Liver (tissue), 9 donors: ENCODE data around the gene SMG6. TPM values are rescaled to one million over a fixed set of nuclear protein-coding genes. Genes with fewer than 3 reads are reported as not detected.

ENCODE experiments used
- DNase-seq: peaks from one replicate; pipeline ENCODE4 v3.0.0-alpha.2; 2017; ENCODE audit warnings: low spot score
- H3K27ac ChIP-seq, 2 donors: one replicate each; pipeline ENCODE4 v1.7.0; 2013; ENCODE audit warnings: inconsistent platforms in 2 of 2, low read length in 2 of 2, control low read depth in 1 of 2, low read depth in 1 of 2, mild to moderate bottlenecking in 1 of 2
- H3K27me3 ChIP-seq, 4 donors: one replicate each; pipeline versions ENCODE4 v1.6.1 to v1.7.0; 2013; ENCODE audit warnings: low read length in 3 of 4, inconsistent platforms in 1 of 4, mild to moderate bottlenecking in 1 of 4, moderate library complexity in 1 of 4; ENCODE audit not compliant: control insufficient read depth in 4 of 4, insufficient read depth in 4 of 4
- H3K36me3 ChIP-seq, 4 donors: one replicate each; pipeline versions ENCODE4 v1.6.1 to v1.7.0; 2013; ENCODE audit warnings: low read length in 3 of 4, mild to moderate bottlenecking in 3 of 4, low read depth in 1 of 4, moderate library complexity in 1 of 4; ENCODE audit not compliant: control insufficient read depth in 4 of 4, insufficient read depth in 3 of 4
- H3K4me1 ChIP-seq, 4 donors: one replicate each; pipeline versions ENCODE4 v1.6.1 to v1.7.0; 2013; ENCODE audit warnings: low read length in 3 of 4, mild to moderate bottlenecking in 3 of 4, moderate library complexity in 1 of 4; ENCODE audit not compliant: control insufficient read depth in 4 of 4, insufficient read depth in 4 of 4
- H3K4me3 ChIP-seq, 3 donors: one replicate each; pipeline versions ENCODE4 v1.6.1 to v1.7.0; 2013; ENCODE audit warnings: low read length in 3 of 3, control low read depth in 1 of 3, low read depth in 1 of 3, mild to moderate bottlenecking in 1 of 3
- H3K9ac ChIP-seq, 2 donors: one replicate each; pipeline ENCODE4 v1.7.0; 2013; ENCODE audit warnings: low read length in 2 of 2, mild to moderate bottlenecking in 2 of 2, moderate library complexity in 2 of 2, control low read depth in 1 of 2, low read depth in 1 of 2
- H3K9me3 ChIP-seq, 4 donors: one replicate each; pipeline versions ENCODE4 v1.6.1 to v1.7.0; 2013; ENCODE audit warnings: low read length in 3 of 4; ENCODE audit not compliant: control insufficient read depth in 4 of 4
- ATF3 ChIP-seq: IDR thresholded peaks from 2 replicates; pipeline ENCODE4 v1.6.1; 2016; ENCODE audit warnings: antibody characterized with exemption
- EGR1 ChIP-seq, 2 donors: IDR thresholded peaks; 2 replicates each; pipeline ENCODE4 v1.6.1; 2016 to 2018; ENCODE audit warnings: antibody characterized with exemption in 2 of 2, low read depth in 2 of 2
- FOXA1 ChIP-seq: IDR thresholded peaks from 2 replicates; pipeline ENCODE4 v1.6.1; 2016; ENCODE audit warnings: antibody characterized with exemption
- FOXA2 ChIP-seq: IDR thresholded peaks from 2 replicates; pipeline ENCODE4 v1.6.1; 2016; ENCODE audit warnings: antibody characterized with exemption
- GABPA ChIP-seq, 2 donors: IDR thresholded peaks in 1 of 2; conservative IDR thresholded peaks in 1 of 2; 2 replicates each; pipeline ENCODE4 v1.6.1; 2016; ENCODE audit warnings: antibody characterized with exemption in 2 of 2, mild to moderate bottlenecking in 1 of 2, moderate library complexity in 1 of 2
- HNF4A ChIP-seq, 2 donors: conservative IDR thresholded peaks; 2 replicates each; pipeline ENCODE4 v1.6.1; 2016; ENCODE audit warnings: antibody characterized with exemption in 2 of 2, mild to moderate bottlenecking in 2 of 2
- HNF4G ChIP-seq: IDR thresholded peaks from 2 replicates; pipeline ENCODE4 v1.6.1; 2016; ENCODE audit warnings: antibody characterized with exemption
- JUND ChIP-seq, 2 donors: IDR thresholded peaks; 2 replicates each; pipeline ENCODE4 v1.6.1; 2016; ENCODE audit warnings: antibody characterized with exemption in 2 of 2
- NR2F2 ChIP-seq: IDR thresholded peaks from 2 replicates; pipeline ENCODE4 v1.6.1; 2016; ENCODE audit warnings: antibody characterized with exemption
- RAD21 ChIP-seq, 2 donors: IDR thresholded peaks; 2 replicates each; pipeline ENCODE4 v1.6.1; 2016; ENCODE audit warnings: antibody characterized with exemption in 2 of 2, mild to moderate bottlenecking in 2 of 2
- REST ChIP-seq: IDR thresholded peaks from 2 replicates; pipeline ENCODE4 v1.6.1; 2016; ENCODE audit warnings: antibody characterized with exemption, mild to moderate bottlenecking
- RXRA ChIP-seq, 2 donors: IDR thresholded peaks; 2 replicates each; pipeline ENCODE4 v1.6.1; 2017 to 2018; ENCODE audit warnings: antibody characterized with exemption in 2 of 2, mild to moderate bottlenecking in 1 of 2
- SP1 ChIP-seq: IDR thresholded peaks from 2 replicates; pipeline ENCODE4 v1.6.1; 2018; ENCODE audit warnings: antibody characterized with exemption, mild to moderate bottlenecking
- TAF1 ChIP-seq: conservative IDR thresholded peaks from 2 replicates; pipeline ENCODE4 v1.6.1; 2016; ENCODE audit warnings: antibody characterized with exemption, mild to moderate bottlenecking
- YY1 ChIP-seq: IDR thresholded peaks from 2 replicates; pipeline ENCODE4 v1.6.1; 2016; ENCODE audit warnings: antibody characterized with exemption, mild to moderate bottlenecking
- ZBTB33 ChIP-seq: IDR thresholded peaks from 2 replicates; pipeline ENCODE4 v1.6.1; 2016; ENCODE audit warnings: antibody characterized with exemption
- WGBS: extraction: QIAGEN DNeasy Blood & Tissue Kit; methylation state at CpG from one replicate; pipeline ENCODE4 v1.1.7; 2013; 5-methylcytosine and 5-hydroxymethylcytosine counted together
- polyA plus RNA-seq, 2 donors: library from polyadenylated mRNA; stranded (reverse) in 1 of 2; unstranded in 1 of 2; fragments of 200-250 nt in 1 of 2; fragments of >200 nt in 1 of 2; fragmentation: Nextera tagmentation in 1 of 2; extraction: Ambion mirVana in 1 of 2; gene quantifications; one replicate each; pipeline versions ENCODE4 v1.2.1 to v1.2.3, GENCODE V29; 2013 to 2015
- total RNA-seq, 2 donors: library from RNA; depleted of rRNA; stranded (reverse); fragments of >200 nt; gene quantifications; one replicate each; pipeline ENCODE4 v1.2.3, GENCODE V29; 2014
- TF ChIP-seq, protein P1 (sequence below): IDR thresholded peaks from 2 replicates; pipeline ENCODE4 v1.6.1; 2016; ENCODE audit warnings: antibody characterized with exemption
- TF ChIP-seq, protein P2 (sequence below): fragments of 150-350 bp; IDR thresholded peaks from 2 replicates; pipeline ENCODE4 v1.5.1; 2017; ENCODE audit warnings: improper control_type of control experiment, low read depth, low read length; ENCODE audit not compliant: missing input control
- donor health status: healthy.
- donor health status: healthy.
- donor health status: healthy.
- donor health status: healthy.
- donor health status: healthy.

The SMG6 gene
- total and polyA plus RNA-seq, 4 donors, result 4.9 to 12.0 (median 8.2) TPM

GRCh38 chr17:2040219-2040827, 263.3 kb downstream of the SMG6 start:
- WGBS, result 94% methylated on average over 7 of the region's 7 CpGs
- Histone ChIP-seq H3K27me3 (no peaks in the 10 kb centered on the region), H3K27ac (no peak overlapping the region), H3K9ac (no peak overlapping the region), H3K4me1 (peaks cover 5 to 19% (median 12%) of the 10 kb centered on the region in 4 donors), H3K4me3 (no peak overlapping the region), H3K36me3 (peaks cover 0 to 31% (median 23%) of the 10 kb centered on the region in 4 donors), H3K9me3 (no peaks in the 10 kb centered on the region)
- TF ChIP-seq FOXA2 (no peak), EGR1 (IDR thresholded peaks at IDR 0.05; ENCODE audit: low read depth in 2 of 2) (no peak), NR2F2 (no peak), RXRA (IDR thresholded peaks at IDR 0.05) (no peak), YY1 (no peak), JUND (IDR thresholded peaks at IDR 0.05) (no peak), HNF4G (no peak), ATF3 (no peak), GABPA (IDR thresholded peaks at IDR 0.05 in 1 of 2, conservative IDR thresholded peaks at IDR 0.05 in 1 of 2) (no peak)
- TF ChIP-seq, protein P1, sequence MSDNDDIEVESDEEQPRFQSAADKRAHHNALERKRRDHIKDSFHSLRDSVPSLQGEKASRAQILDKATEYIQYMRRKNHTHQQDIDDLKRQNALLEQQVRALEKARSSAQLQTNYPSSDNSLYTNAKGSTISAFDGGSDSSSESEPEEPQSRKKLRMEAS, result no peak
- TF ChIP-seq, protein P2, sequence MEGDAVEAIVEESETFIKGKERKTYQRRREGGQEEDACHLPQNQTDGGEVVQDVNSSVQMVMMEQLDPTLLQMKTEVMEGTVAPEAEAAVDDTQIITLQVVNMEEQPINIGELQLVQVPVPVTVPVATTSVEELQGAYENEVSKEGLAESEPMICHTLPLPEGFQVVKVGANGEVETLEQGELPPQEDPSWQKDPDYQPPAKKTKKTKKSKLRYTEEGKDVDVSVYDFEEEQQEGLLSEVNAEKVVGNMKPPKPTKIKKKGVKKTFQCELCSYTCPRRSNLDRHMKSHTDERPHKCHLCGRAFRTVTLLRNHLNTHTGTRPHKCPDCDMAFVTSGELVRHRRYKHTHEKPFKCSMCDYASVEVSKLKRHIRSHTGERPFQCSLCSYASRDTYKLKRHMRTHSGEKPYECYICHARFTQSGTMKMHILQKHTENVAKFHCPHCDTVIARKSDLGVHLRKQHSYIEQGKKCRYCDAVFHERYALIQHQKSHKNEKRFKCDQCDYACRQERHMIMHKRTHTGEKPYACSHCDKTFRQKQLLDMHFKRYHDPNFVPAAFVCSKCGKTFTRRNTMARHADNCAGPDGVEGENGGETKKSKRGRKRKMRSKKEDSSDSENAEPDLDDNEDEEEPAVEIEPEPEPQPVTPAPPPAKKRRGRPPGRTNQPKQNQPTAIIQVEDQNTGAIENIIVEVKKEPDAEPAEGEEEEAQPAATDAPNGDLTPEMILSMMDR, result no peak
- no peak for DNase-seq

- WGBS, result 97% methylated on average over 10 of the region's 10 CpGs
- no peak overlapping the region for H3K27ac ChIP-seq
- DNase-seq, result no peak
- H3K4me3 ChIP-seq, result no peak overlapping the region
- peaks cover 0 to 34% (median 21%) of the 10 kb centered on the region in 4 donors for H3K36me3 ChIP-seq
- TF ChIP-seq EGR1 (IDR thresholded peaks at IDR 0.05; ENCODE audit: low read depth in 2 of 2) (no peak), NR2F2 (no peak), JUND (IDR thresholded peaks at IDR 0.05) (no peak), FOXA1 (no peak), GABPA (IDR thresholded peaks at IDR 0.05 in 1 of 2, conservative IDR thresholded peaks at IDR 0.05 in 1 of 2) (no peak), REST (no peak), ATF3 (no peak), YY1 (no peak), RXRA (IDR thresholded peaks at IDR 0.05) (no peak), RAD21 (IDR thresholded peaks at IDR 0.05) (no peak), HNF4G (no peak), FOXA2 (no peak), TAF1 (no peak), SP1 (no peak), HNF4A (conservative IDR thresholded peaks at IDR 0.05) (no peak), ZBTB33 (no peak)
- TF ChIP-seq, protein P2, result no peak
- TF ChIP-seq, protein P1, result no peak
- H3K27me3 ChIP-seq, result no peaks in the 10 kb centered on the region
- H3K9me3 ChIP-seq, result no peaks in the 10 kb centered on the region
- H3K9ac ChIP-seq, result no peak overlapping the region
- peaks cover 0 to 10% (median 7%) of the 10 kb centered on the region in 4 donors for H3K4me1 ChIP-seq
Measured at GRCh38 chr17:2037155-2037554, 266.4 kb downstream of the SMG6 start.
